Fibroblast of upper back skin (primary cell): ENCODE results near the gene RASA4B.
"Not testable (repeated sequence)": the region's sequence is repeated elsewhere in the genome, so short reads cannot be mapped to it uniquely, and the experiment has no call there.

Experiments
- DNase-seq: peaks from one replicate; pipeline ENCODE4 v3.0.0-alpha.2; 2013

RASA4B gene

GRCh38 chr7:102510575-102510974 is 7.0 kb downstream of the RASA4B start:
- not testable (repeated sequence) for DNase-seq

- not testable (repeated sequence) for DNase-seq
Observed at GRCh38 chr7:102507410-102508088, 10.0 kb downstream of the RASA4B start.

GRCh38 chr7:102505298-102506185 is 12.0 kb downstream of the RASA4B start:
- DNase-seq: not testable (repeated sequence)

- DNase-seq: not testable (repeated sequence)
Observed at GRCh38 chr7:102503141-102503540, 14.4 kb downstream of the RASA4B start.

- not testable (repeated sequence) for DNase-seq
Observed at GRCh38 chr7:102498321-102498720, 19.3 kb downstream of the RASA4B start.

GRCh38 chr7:102497308-102497707 is 20.3 kb downstream of the RASA4B start:
- not testable (repeated sequence) for DNase-seq

- DNase-seq: not testable (repeated sequence)
Observed at GRCh38 chr7:102496861-102497260, 20.7 kb downstream of the RASA4B start.

GRCh38 chr7:102494473-102495149 is 23.0 kb downstream of the RASA4B start:
- not testable (repeated sequence) for DNase-seq

- not testable (repeated sequence) for DNase-seq
Observed at GRCh38 chr7:102494026-102494425, 23.6 kb downstream of the RASA4B start.

- not testable (repeated sequence) for DNase-seq
Observed at GRCh38 chr7:102493220-102493935, 24.2 kb downstream of the RASA4B start.

GRCh38 chr7:102490529-102491075 is 27.0 kb downstream of the RASA4B start:
- DNase-seq: not testable (repeated sequence)

GRCh38 chr7:102484317-102484716 is 33.3 kb downstream of the RASA4B start:
- DNase-seq: not testable (repeated sequence)

GRCh38 chr7:102481962-102482361 is 35.6 kb downstream of the RASA4B start:
- DNase-seq: not testable (repeated sequence)

- not testable (repeated sequence) for DNase-seq
Observed at GRCh38 chr7:102479982-102480637, 37.5 kb downstream of the RASA4B start.

- not testable (repeated sequence) for DNase-seq
Observed at GRCh38 chr7:102479209-102479584, 38.4 kb downstream of the RASA4B start.

- DNase-seq: peak; percentile 71
Observed at GRCh38 chr7:102478314-102479208, 39.0 kb downstream of the RASA4B start, which contains the start of gene POLR2J. Gene POLR2J (minus strand): TSS chr7:102478922. CDS start chr7:102478860, 62 bp downstream.

GRCh38 chr7:102474736-102475435 is 42.7 kb downstream of the RASA4B start:
- DNase-seq: not testable (repeated sequence)

GRCh38 chr7:102474116-102474515 is 43.5 kb downstream of the RASA4B start:
- DNase-seq: not testable (repeated sequence)

GRCh38 chr7:102473271-102473991 is 44.1 kb downstream of the RASA4B start:
- no peak for DNase-seq
